OCI-LY1 (cell line): ENCODE data around the gene ADRA1B.

Source experiments
- H2AFZ ChIP-seq: fragments of 200-600 bp; sonication (generic), shearing (Covaris generic); 2 replicates; pipeline ENCODE4 v1.6.0; 2014; ENCODE audit warnings: antibody characterized with exemption, mild to moderate bottlenecking, low read length
- H3F3A ChIP-seq: fragments of 200-600 bp; sonication (generic), shearing (Covaris generic); 2 replicates; pipeline ENCODE4 v1.6.0; 2014; ENCODE audit warnings: mild to moderate bottlenecking, antibody characterized with exemption, low read length, moderate library complexity; ENCODE audit not compliant: insufficient read depth
- H3K27ac ChIP-seq: fragments of 200-600 bp; sonication (generic); 2 replicates; pipeline ENCODE4 v1.5.1; 2014; ENCODE audit warnings: low read length, mixed run types, mild to moderate bottlenecking, low read depth; ENCODE audit not compliant: poor library complexity, severe bottlenecking
- H3K27me3 ChIP-seq: fragments of 200-600 bp; sonication (generic); 2 replicates; pipeline ENCODE4 v1.6.0; 2014; ENCODE audit warnings: antibody characterized with exemption, mild to moderate bottlenecking, low read length, moderate library complexity; ENCODE audit not compliant: insufficient read depth
- H3K36me3 ChIP-seq: fragments of 200-600 bp; sonication (generic); 2 replicates; pipeline ENCODE4 v1.6.1; 2014; ENCODE audit warnings: mild to moderate bottlenecking, antibody characterized with exemption, low read length, moderate library complexity, mixed read lengths; ENCODE audit not compliant: insufficient read depth
- H3K4me1 ChIP-seq: fragments of 200-600 bp; sonication (generic); 2 replicates; pipeline ENCODE4 v1.5.1; 2014; ENCODE audit warnings: mild to moderate bottlenecking, low read length, moderate library complexity; ENCODE audit not compliant: insufficient read depth, severe bottlenecking
- H3K4me2 ChIP-seq: fragments of 200-600 bp; sonication (generic), shearing (Covaris generic); 2 replicates; pipeline ENCODE4 v1.6.1; 2014; ENCODE audit warnings: low read length
- H3K4me3 ChIP-seq: fragments of 200-600 bp; sonication (generic); 2 replicates; pipeline ENCODE4 v1.5.1; 2014; ENCODE audit warnings: low read length, low read depth, mild to moderate bottlenecking, mixed read lengths; ENCODE audit not compliant: poor library complexity, severe bottlenecking
- H3K79me2 ChIP-seq: fragments of 200-600 bp; shearing (Covaris generic); 2 replicates; pipeline ENCODE4 v1.6.1; 2016; ENCODE audit warnings: mixed run types, low read length, mixed read lengths; ENCODE audit not compliant: insufficient read depth
- H3K9ac ChIP-seq: fragments of 200-600 bp; sonication (generic), shearing (Covaris generic); 2 replicates; pipeline ENCODE4 v1.6.1; 2014; ENCODE audit warnings: mild to moderate bottlenecking, low read length, mixed read lengths
- H3K9me2 ChIP-seq: fragments of 200-600 bp; sonication (generic), shearing (Covaris generic); 2 replicates; pipeline ENCODE4 v1.6.1; 2014; ENCODE audit warnings: low read depth, mild to moderate bottlenecking, low read length, mixed read lengths
- H3K9me3 ChIP-seq: fragments of 200-600 bp; shearing (Covaris generic); 2 replicates; pipeline ENCODE4 v1.6.1; 2014; ENCODE audit warnings: low read length, mixed read lengths
- H4K20me1 ChIP-seq: fragments of 200-600 bp; sonication (generic), shearing (Covaris generic); 2 replicates; pipeline ENCODE4 v1.6.0; 2016; ENCODE audit warnings: mild to moderate bottlenecking, low read length; ENCODE audit not compliant: insufficient read depth
- EZH2 ChIP-seq: fragments of 200-600 bp; sonication (generic), shearing (Covaris generic); IDR thresholded peaks from 2 replicates; pipeline ENCODE4 v1.8.0; 2017; ENCODE audit warnings: borderline replicate concordance, mixed run types, mild to moderate bottlenecking, antibody characterized with exemption, low read length, moderate library complexity, mixed read lengths
- TF ChIP-seq, protein P1 (sequence below): fragments of 200-600 bp; sonication (generic), shearing (Covaris generic); IDR thresholded peaks from 2 replicates; pipeline ENCODE4 v1.5.1; 2017; ENCODE audit warnings: mild to moderate bottlenecking, antibody characterized with exemption, low read length, moderate library complexity, mixed read lengths

The ADRA1B gene

DNA sequence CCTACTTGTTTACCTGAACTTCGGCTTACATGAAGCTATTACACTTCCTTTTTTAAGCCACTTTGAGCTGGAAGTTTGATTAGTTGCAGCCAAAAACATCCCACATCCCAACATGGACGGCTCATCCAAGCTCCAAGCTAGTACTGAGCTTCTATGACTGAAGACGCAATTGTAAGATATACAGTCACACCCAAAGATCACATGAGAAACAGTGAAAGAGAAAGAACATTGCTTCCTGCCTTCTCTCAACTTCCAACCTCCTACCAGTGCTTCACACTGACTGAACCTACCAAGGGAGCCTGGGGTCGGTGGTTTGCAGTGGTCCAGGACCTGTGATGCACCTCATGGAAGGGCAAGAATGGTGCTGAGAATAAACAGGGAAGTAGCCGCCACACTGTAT lies 27.4 kb upstream of the ADRA1B start:
- Histone ChIP-seq H4K20me1 (no peaks in the 10 kb centered on the region), H3K4me1 (no peaks in the 10 kb centered on the region), H3K9ac (no peak overlapping the region), H3K4me3 (no peak overlapping the region), H3K4me2 (no peak overlapping the region), H3F3A (no peaks in the 10 kb centered on the region), H3K36me3 (no peaks in the 10 kb centered on the region), H3K9me3 (no peaks in the 10 kb centered on the region), H2AFZ (no peak overlapping the region), H3K9me2 (no peaks in the 10 kb centered on the region), H3K79me2 (no peaks in the 10 kb centered on the region), H3K27ac (no peak overlapping the region), H3K27me3 (no peaks in the 10 kb centered on the region)
- no peak for TF ChIP-seq EZH2
- TF ChIP-seq, protein P1, sequence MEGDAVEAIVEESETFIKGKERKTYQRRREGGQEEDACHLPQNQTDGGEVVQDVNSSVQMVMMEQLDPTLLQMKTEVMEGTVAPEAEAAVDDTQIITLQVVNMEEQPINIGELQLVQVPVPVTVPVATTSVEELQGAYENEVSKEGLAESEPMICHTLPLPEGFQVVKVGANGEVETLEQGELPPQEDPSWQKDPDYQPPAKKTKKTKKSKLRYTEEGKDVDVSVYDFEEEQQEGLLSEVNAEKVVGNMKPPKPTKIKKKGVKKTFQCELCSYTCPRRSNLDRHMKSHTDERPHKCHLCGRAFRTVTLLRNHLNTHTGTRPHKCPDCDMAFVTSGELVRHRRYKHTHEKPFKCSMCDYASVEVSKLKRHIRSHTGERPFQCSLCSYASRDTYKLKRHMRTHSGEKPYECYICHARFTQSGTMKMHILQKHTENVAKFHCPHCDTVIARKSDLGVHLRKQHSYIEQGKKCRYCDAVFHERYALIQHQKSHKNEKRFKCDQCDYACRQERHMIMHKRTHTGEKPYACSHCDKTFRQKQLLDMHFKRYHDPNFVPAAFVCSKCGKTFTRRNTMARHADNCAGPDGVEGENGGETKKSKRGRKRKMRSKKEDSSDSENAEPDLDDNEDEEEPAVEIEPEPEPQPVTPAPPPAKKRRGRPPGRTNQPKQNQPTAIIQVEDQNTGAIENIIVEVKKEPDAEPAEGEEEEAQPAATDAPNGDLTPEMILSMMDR, result no peak

DNA sequence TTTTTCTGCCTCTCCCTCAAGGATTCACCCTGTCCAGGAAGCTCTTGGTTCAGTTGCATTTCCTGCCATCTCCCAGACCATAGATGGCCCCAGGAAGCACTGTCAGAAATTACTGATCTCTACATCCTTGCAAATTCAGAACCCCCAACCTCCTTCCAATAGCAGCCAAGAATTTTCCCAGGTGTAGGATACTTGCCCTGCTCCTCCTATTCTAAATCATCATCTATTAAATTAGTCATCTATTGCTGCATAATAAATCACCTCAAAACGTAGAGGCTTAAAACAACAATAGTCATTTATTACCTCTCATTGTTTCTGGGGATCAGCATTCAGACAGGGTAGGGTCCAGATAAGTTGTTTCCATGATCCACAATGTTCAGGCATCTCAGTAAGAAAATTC lies 26.1 kb upstream of the ADRA1B start:
- no peak for TF ChIP-seq EZH2
- TF ChIP-seq, protein P1, result no peak
- Histone ChIP-seq H3K27me3 (no peaks in the 10 kb centered on the region), H3K4me1 (no peaks in the 10 kb centered on the region), H3K9me2 (no peaks in the 10 kb centered on the region), H3F3A (no peaks in the 10 kb centered on the region), H3K9me3 (no peaks in the 10 kb centered on the region), H3K4me2 (no peak overlapping the region), H2AFZ (no peak overlapping the region), H3K79me2 (no peaks in the 10 kb centered on the region), H3K27ac (no peak overlapping the region), H3K9ac (no peak overlapping the region), H3K4me3 (no peak overlapping the region), H3K36me3 (no peaks in the 10 kb centered on the region), H4K20me1 (no peaks in the 10 kb centered on the region)

DNA sequence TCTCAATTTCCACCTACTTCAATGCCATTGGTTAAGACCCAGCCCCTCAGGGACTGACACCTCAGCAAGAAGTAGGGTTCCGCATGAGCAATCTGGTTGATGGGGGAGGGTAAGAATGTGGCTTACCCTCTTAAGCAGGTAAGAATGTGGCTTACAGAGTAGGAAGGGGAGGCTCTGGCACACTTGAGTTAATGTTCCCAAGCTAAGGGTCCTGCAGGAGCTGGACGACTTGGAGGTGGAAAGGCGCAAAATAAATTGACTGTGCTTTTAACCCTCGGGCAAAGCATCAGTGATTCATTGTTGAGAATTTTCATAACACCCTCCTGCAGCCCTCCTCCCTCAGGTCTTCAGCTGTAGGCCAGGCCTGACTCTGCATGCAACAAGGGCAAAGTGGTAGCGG lies 24.9 kb upstream of the ADRA1B start:
- Histone ChIP-seq H3K9ac (no peak overlapping the region), H3K27ac (no peak overlapping the region), H3K9me2 (no peaks in the 10 kb centered on the region), H3K27me3 (no peaks in the 10 kb centered on the region), H3K4me1 (no peaks in the 10 kb centered on the region), H3K9me3 (no peaks in the 10 kb centered on the region), H4K20me1 (no peaks in the 10 kb centered on the region), H3K36me3 (no peaks in the 10 kb centered on the region), H3K79me2 (no peaks in the 10 kb centered on the region), H3K4me3 (no peak overlapping the region), H3K4me2 (no peak overlapping the region), H2AFZ (no peak overlapping the region), H3F3A (no peaks in the 10 kb centered on the region)
- TF ChIP-seq EZH2, result no peak
- TF ChIP-seq, protein P1, result no peak
